Thyroid gland (tissue), 4 donors: ENCODE measurements around the gene TRPM2. TPM values are rescaled to one million over a fixed set of nuclear protein-coding genes. Genes with fewer than 3 reads are reported as not detected.

Source experiments
- DNase-seq, 2 donors: peaks; one replicate each; pipeline ENCODE4 v3.0.0-alpha.2; 2019
- H3K27ac ChIP-seq, 3 donors: fragments of 200-600 bp; sonication (generic); 1 replicate in 2 of 3; 2 replicates in 1 of 3; pipeline ENCODE4 v1.5.1; 2016 to 2019; ENCODE audit warnings: mild to moderate bottlenecking in 1 of 3, moderate library complexity in 1 of 3
- H3K27me3 ChIP-seq: fragments of 200-600 bp; sonication (generic); one replicate; pipeline ENCODE4 v1.5.1; 2019
- H3K36me3 ChIP-seq, 2 donors: fragments of 200-600 bp; sonication (generic); one replicate each; pipeline ENCODE4 v1.5.1; 2016 to 2019
- H3K4me1 ChIP-seq, 2 donors: fragments of 200-600 bp; sonication (generic); one replicate each; pipeline ENCODE4 v1.5.1; 2017 to 2019
- H3K4me3 ChIP-seq, 3 donors: fragments of 200-600 bp; sonication (generic); replicated peaks in 1 of 3; 1 replicate in 2 of 3; 2 replicates in 1 of 3; pipeline ENCODE4 v1.5.1; 2016; ENCODE audit warnings: mild to moderate bottlenecking in 1 of 3
- H3K9me3 ChIP-seq: fragments of 200-600 bp; sonication (generic); one replicate; pipeline ENCODE4 v1.5.1; 2017
- CTCF ChIP-seq, 6 experiments: fragments of 200-600 bp in 3 of 6; fragments of 450-650 bp in 3 of 6; sonication (generic) in 3 of 6; IDR thresholded peaks; one replicate each; pipeline ENCODE4 v1.5.1; 2016 to 2019; ENCODE audit warnings: antibody characterized with exemption in 6 of 6, mild to moderate bottlenecking in 2 of 6, inconsistent platforms in 1 of 6, moderate library complexity in 1 of 6
- POLR2A ChIP-seq, 2 donors: fragments of 450-650 bp; IDR thresholded peaks; one replicate each; pipeline ENCODE4 v1.6.1; 2017; ENCODE audit warnings: antibody characterized with exemption in 2 of 2, mild to moderate bottlenecking in 2 of 2, moderate library complexity in 1 of 2
- WGBS, 2 donors: methylation state at CpG; one replicate each; pipeline ENCODE4 v1.1.5; 2017; 5-methylcytosine and 5-hydroxymethylcytosine counted together
- intact Hi-C: fragments of 100-400 bp; cut with DNase I; formaldehyde crosslinking; loops from one replicate; pipeline ENCODE4 v1.15.1; 2023
- total RNA-seq, 4 donors: library from RNA; depleted of rRNA; stranded (reverse); fragments of >200 nt; gene quantifications; one replicate each; pipeline ENCODE4 v1.2.3, GENCODE V29; 2016

Gene TRPM2
- total RNA-seq, 4 donors from 2014 or later, result 0.67 to 2.6 (median 0.88) TPM

- H3K4me1 ChIP-seq, result no peaks in the 10 kb centered on the region
- H3K27ac ChIP-seq, result no peak overlapping the region
- WGBS, 2 donors, result 86 to 87% methylated on average over 19 to 23 of the region's 24 CpGs
- no peak for DNase-seq
- H3K4me3 ChIP-seq, result no peak overlapping the region
- no peaks in the 10 kb centered on the region for H3K9me3 ChIP-seq
- TF ChIP-seq CTCF (IDR thresholded peaks at IDR 0.05), result no peak
- no peak for TF ChIP-seq POLR2A (IDR thresholded peaks at IDR 0.05)
- intact Hi-C loops, result no loop called here
- no peaks in the 10 kb centered on the region for H3K36me3 ChIP-seq
- peaks cover 4% of the 10 kb centered on the region for H3K27me3 ChIP-seq
These were observed 1.7 kb downstream of the TRPM2 start for GRCh38 chr21:44354775-44355771.

- no peaks in the 10 kb centered on the region for H3K9me3 ChIP-seq
- H3K36me3 ChIP-seq, result no peaks in the 10 kb centered on the region
- no peak overlapping the region for H3K4me3 ChIP-seq
- no peak for DNase-seq
- 79 to 93% methylated on average over 11 of the region's 11 CpGs for WGBS, 2 donors
- intact Hi-C loops, result no loop called here
- H3K27me3 ChIP-seq, result peaks cover 1% of the 10 kb centered on the region
- no peak for TF ChIP-seq POLR2A (IDR thresholded peaks at IDR 0.05)
- no peak for TF ChIP-seq CTCF (IDR thresholded peaks at IDR 0.05)
- H3K27ac ChIP-seq, result no peak overlapping the region
- H3K4me1 ChIP-seq, result no peaks in the 10 kb centered on the region
These were observed 2.7 kb downstream of the TRPM2 start for GRCh38 chr21:44356160-44356559.

GRCh38 chr21:44356636-44357035 is 3.2 kb downstream of the TRPM2 start:
- Histone ChIP-seq H3K4me3 (no peak overlapping the region), H3K27me3 (no peaks in the 10 kb centered on the region), H3K4me1 (no peaks in the 10 kb centered on the region), H3K36me3 (no peaks in the 10 kb centered on the region), H3K9me3 (no peaks in the 10 kb centered on the region), H3K27ac (no peak overlapping the region)
- no peak for DNase-seq
- TF ChIP-seq POLR2A (IDR thresholded peaks at IDR 0.05), result no peak
- 89 to 93% methylated on average over 6 of the region's 6 CpGs for WGBS, 2 donors
- intact Hi-C loops, result no loop called here

GRCh38 chr21:44357064-44357837 is 3.8 kb downstream of the TRPM2 start:
- no peak overlapping the region for H3K4me3 ChIP-seq
- no peaks in the 10 kb centered on the region for H3K4me1 ChIP-seq
- no peak overlapping the region for H3K27ac ChIP-seq
- no peaks in the 10 kb centered on the region for H3K9me3 ChIP-seq
- no peak for DNase-seq
- TF ChIP-seq POLR2A (IDR thresholded peaks at IDR 0.05) (no peak), CTCF (IDR thresholded peaks at IDR 0.05) (no peak)
- no peaks in the 10 kb centered on the region for H3K36me3 ChIP-seq
- WGBS, 2 donors, result 79 to 83% methylated on average over 17 to 21 of the region's 21 CpGs
- intact Hi-C loops, result no loop called here
- H3K27me3 ChIP-seq, result no peaks in the 10 kb centered on the region

- intact Hi-C loops, result no loop called here
- Histone ChIP-seq H3K9me3 (no peaks in the 10 kb centered on the region), H3K27ac (no peak overlapping the region), H3K27me3 (no peaks in the 10 kb centered on the region), H3K4me1 (no peaks in the 10 kb centered on the region), H3K36me3 (no peaks in the 10 kb centered on the region), H3K4me3 (no peak overlapping the region)
- DNase-seq, result no peak
- WGBS, 2 donors, result 87 to 93% methylated on average over 8 of the region's 8 CpGs
- no peak for TF ChIP-seq POLR2A (IDR thresholded peaks at IDR 0.05)
- TF ChIP-seq CTCF (IDR thresholded peaks at IDR 0.05), result no peak
These were observed 6.0 kb downstream of the TRPM2 start for GRCh38 chr21:44359396-44359795.
